AG04449 (cell line): ENCODE measurements around the gene RBBP6.

Source experiments
- CTCF ChIA-PET: fragments of 350-600 bp; formaldehyde crosslinking; extraction: SDS; loops from one replicate; lab custom pipeline; 2021; ENCODE audit warnings: antibody characterized with exemption; lab: Yijun Ruan, JAX
- POLR2A ChIA-PET: fragments of 400-600, 350-600 bp; formaldehyde crosslinking; extraction: SDS; loops from one replicate; lab custom pipeline; 2020; ENCODE audit warnings: antibody characterized with exemption, inconsistent platforms; lab: Yijun Ruan, JAX
- DNase-seq: peaks from one replicate; pipeline ENCODE4 v3.0.0-alpha.2; 2010; ENCODE audit warnings: low read depth, low spot score
- H3K4me3 ChIP-seq: 2 replicates; pipeline ENCODE4 v1.5.1; 2011; ENCODE audit warnings: low read depth, mild to moderate bottlenecking, control low read depth, low read length
- CTCF ChIP-seq: IDR thresholded peaks from one replicate; pipeline ENCODE4 v1.5.1; 2011; ENCODE audit warnings: mild to moderate bottlenecking, moderate library complexity, low read length, control low read depth, inconsistent platforms; ENCODE audit not compliant: insufficient read depth; ENCODE audit errors: missing control alignments

Gene RBBP6

DNA sequence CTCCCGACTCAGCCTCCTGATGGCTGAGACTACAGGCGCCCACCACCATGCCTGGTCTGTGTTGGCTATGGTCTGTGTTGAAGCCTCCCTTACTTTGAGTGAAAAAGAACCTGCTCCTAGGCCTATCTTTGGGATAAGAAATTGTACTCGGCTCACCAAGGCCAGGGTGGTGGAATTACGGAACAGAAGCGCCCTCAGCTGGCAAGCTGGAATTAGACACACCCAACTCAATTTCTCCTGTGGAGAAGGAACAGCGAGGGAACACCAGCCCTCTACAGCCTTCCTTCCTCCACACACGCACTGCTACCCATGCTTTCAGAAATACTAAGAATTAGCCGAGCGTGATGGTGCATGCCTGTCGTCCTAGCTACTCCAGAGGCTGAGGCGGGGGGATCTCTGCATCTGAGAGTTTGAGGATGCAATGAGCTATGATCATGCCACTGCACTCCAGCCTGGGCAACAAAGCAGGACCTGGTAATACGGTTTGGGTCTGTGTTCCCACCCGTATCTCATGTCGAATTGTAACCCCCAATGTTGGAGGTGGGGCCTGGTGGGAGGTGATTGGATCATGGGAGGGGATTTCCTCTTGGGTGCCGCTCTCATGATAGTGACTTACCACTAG is 40.1 kb upstream of the RBBP6 start:
- ChIA-PET POLR2A (no interaction called here), CTCF (interaction anchor here (1.0 to 14.3 kb wide), 8 partner anchors 9 to 770 kb away, joined by 3 to 257 read pairs (median 4); no protein-coding TSS in a partner anchor)
- H3K4me3 ChIP-seq, result no peak overlapping the region
- DNase-seq, result no peak
- TF ChIP-seq CTCF, result peak; percentile 41

DNA sequence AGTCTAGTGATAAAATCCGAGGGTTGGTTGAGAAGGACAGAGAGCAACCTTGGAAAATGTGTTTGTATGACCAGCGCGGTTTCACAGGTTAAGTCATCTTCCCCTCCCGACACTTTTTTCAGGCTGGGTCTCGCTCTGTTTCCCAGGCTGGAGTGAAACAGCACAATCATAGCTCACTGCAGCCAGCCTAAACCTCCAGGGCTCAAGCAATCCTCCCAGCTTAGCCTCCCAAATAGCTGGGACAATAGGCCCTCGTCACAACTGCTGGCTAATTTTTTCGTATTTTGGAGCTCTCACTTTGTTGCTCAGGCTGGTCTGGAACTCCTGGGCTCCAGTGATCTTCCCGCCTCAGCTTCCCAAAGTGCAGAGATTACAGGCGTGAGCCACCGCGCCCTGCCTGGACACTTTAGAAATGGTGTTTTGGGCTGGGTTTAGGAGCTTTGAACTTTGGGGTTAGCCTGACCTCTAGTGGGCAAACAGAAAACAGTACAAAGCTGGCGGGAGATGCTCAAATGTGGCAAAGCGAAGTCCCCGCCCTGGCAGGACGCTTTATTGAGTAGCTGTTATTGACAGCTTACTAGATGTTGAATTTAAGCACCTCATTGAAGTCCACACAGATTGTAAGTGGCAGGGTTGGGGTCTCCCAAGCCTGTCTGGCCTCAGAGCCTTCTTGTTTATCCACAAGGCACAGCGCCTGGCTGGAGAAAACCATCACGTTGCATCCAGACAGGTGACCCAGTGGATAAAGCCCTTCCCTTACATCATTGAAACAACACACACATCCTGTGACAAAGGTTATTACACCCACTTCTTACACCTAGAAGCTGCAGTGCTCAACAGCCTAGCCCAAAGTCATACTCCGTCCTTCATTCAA is 34.7 kb upstream of the RBBP6 start:
- POLR2A ChIA-PET, result no interaction called here
- CTCF ChIA-PET, result interaction anchor here (0.7 to 14.3 kb wide), 22 partner anchors 8 to 810 kb away, joined by 3 to 257 read pairs (median 4); no protein-coding TSS in a partner anchor
- no peak overlapping the region for H3K4me3 ChIP-seq
- no peak for DNase-seq
- TF ChIP-seq CTCF, result peak; percentile 66

GRCh38 chr16:24505959-24506358 is 33.4 kb upstream of the RBBP6 start:
- ChIA-PET CTCF (interaction anchor here (1.2 to 14.3 kb wide), 6 partner anchors 7 to 709 kb away, joined by 3 to 257 read pairs (median 8); no protein-coding TSS in a partner anchor), POLR2A (no interaction called here)
- no peak for DNase-seq
- no peak for TF ChIP-seq CTCF
- no peak overlapping the region for H3K4me3 ChIP-seq

GRCh38 chr16:24507959-24508480 is 31.3 kb upstream of the RBBP6 start:
- POLR2A ChIA-PET, result no interaction called here
- no peak for TF ChIP-seq CTCF
- CTCF ChIA-PET, result interaction anchor here (1.6 to 14.3 kb wide), 5 partner anchors 8 to 467 kb away, joined by 4 to 257 read pairs (median 11); no protein-coding TSS in a partner anchor
- no peak for DNase-seq
- no peak overlapping the region for H3K4me3 ChIP-seq

GRCh38 chr16:24508614-24509013 is 30.8 kb upstream of the RBBP6 start:
- CTCF ChIA-PET, result interaction anchor here (1.1 to 14.3 kb wide), 6 partner anchors 7 to 468 kb away, joined by 3 to 257 read pairs (median 8); no protein-coding TSS in a partner anchor
- TF ChIP-seq CTCF, result no peak
- POLR2A ChIA-PET, result interaction anchor here (0.7 to 0.8 kb wide), 2 partner anchors 19 to 507 kb away, joined by 3 to 5 read pairs; no protein-coding TSS in a partner anchor
- DNase-seq, result peak; percentile 58
- H3K4me3 ChIP-seq, result no peak overlapping the region

GRCh38 chr16:24509536-24509935 is 29.8 kb upstream of the RBBP6 start:
- DNase-seq, result no peak
- CTCF ChIA-PET, result interaction anchor here (1.1 to 14.3 kb wide), 6 partner anchors 10 to 709 kb away, joined by 3 to 257 read pairs (median 4); no protein-coding TSS in a partner anchor
- POLR2A ChIA-PET, result no interaction called here
- no peak for TF ChIP-seq CTCF
- H3K4me3 ChIP-seq, result no peak overlapping the region
